Ishikawa (cell line): ENCODE data around the gene ARHGAP42.

Experiments used
- CEBPB ChIP-seq: IDR thresholded peaks from 2 replicates; pipeline ENCODE4 v1.6.1; 2012
- CREB1 ChIP-seq: IDR thresholded peaks from 2 replicates; pipeline ENCODE4 v1.6.1; 2012; ENCODE audit warnings: low read depth
- EGR1 ChIP-seq: IDR thresholded peaks from 2 replicates; pipeline ENCODE4 v1.6.1; 2012
- EP300 ChIP-seq: IDR thresholded peaks from 2 replicates; pipeline ENCODE4 v1.6.1; 2012; ENCODE audit warnings: borderline replicate concordance
- FOXM1 ChIP-seq: IDR thresholded peaks from 2 replicates; pipeline ENCODE4 v1.6.1; 2012; ENCODE audit warnings: low read depth, borderline replicate concordance
- MAX ChIP-seq: IDR thresholded peaks from 2 replicates; pipeline ENCODE4 v1.6.1; 2012
- NFIC ChIP-seq: IDR thresholded peaks from 2 replicates; pipeline ENCODE4 v1.6.1; 2012
- RAD21 ChIP-seq: IDR thresholded peaks from 2 replicates; pipeline ENCODE4 v1.6.1; 2012; ENCODE audit warnings: low read depth
- TAF1 ChIP-seq: IDR thresholded peaks from 2 replicates; pipeline ENCODE4 v1.6.1; 2012; ENCODE audit warnings: low read depth, mild to moderate bottlenecking
- TCF12 ChIP-seq: IDR thresholded peaks from 2 replicates; pipeline ENCODE4 v1.6.1; 2012; ENCODE audit warnings: low read depth
- TEAD4 ChIP-seq: IDR thresholded peaks from 2 replicates; pipeline ENCODE4 v1.6.1; 2012
- USF1 ChIP-seq: IDR thresholded peaks from 2 replicates; pipeline ENCODE4 v1.6.1; 2012
- YY1 ChIP-seq: IDR thresholded peaks from 2 replicates; pipeline ENCODE4 v1.6.1; 2012; ENCODE audit warnings: low read depth
- ZBTB7A ChIP-seq: IDR thresholded peaks from 2 replicates; pipeline ENCODE4 v1.6.1; 2012; ENCODE audit warnings: low read depth
- TF ChIP-seq, protein P1 (sequence below): IDR thresholded peaks from 2 replicates; pipeline ENCODE4 v1.6.1; 2012; ENCODE audit warnings: low read depth, mild to moderate bottlenecking

ARHGAP42 gene

DNA sequence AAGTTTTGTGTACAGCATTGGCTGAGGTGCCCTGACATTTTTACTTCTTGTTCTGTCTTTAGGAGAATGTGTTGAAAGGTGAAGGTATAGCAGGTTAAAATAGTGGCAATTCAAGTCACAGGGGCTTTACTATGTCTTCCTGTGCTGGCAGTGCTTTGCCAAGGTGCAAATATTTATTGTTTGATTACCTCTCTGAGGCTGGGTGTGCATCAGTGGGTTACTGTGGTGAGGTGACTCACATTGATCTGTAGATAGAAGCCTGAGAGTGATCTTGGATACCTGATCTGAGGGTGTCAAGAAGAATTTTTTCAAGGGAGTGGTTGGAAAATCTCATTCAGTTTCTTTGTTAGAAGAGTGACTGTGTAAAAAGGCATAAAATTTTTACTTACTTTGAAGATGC lies 90.0 kb downstream of the ARHGAP42 start:
- TF ChIP-seq EP300 = no peak
- TF ChIP-seq TCF12 = no peak
- TF ChIP-seq, protein P1, sequence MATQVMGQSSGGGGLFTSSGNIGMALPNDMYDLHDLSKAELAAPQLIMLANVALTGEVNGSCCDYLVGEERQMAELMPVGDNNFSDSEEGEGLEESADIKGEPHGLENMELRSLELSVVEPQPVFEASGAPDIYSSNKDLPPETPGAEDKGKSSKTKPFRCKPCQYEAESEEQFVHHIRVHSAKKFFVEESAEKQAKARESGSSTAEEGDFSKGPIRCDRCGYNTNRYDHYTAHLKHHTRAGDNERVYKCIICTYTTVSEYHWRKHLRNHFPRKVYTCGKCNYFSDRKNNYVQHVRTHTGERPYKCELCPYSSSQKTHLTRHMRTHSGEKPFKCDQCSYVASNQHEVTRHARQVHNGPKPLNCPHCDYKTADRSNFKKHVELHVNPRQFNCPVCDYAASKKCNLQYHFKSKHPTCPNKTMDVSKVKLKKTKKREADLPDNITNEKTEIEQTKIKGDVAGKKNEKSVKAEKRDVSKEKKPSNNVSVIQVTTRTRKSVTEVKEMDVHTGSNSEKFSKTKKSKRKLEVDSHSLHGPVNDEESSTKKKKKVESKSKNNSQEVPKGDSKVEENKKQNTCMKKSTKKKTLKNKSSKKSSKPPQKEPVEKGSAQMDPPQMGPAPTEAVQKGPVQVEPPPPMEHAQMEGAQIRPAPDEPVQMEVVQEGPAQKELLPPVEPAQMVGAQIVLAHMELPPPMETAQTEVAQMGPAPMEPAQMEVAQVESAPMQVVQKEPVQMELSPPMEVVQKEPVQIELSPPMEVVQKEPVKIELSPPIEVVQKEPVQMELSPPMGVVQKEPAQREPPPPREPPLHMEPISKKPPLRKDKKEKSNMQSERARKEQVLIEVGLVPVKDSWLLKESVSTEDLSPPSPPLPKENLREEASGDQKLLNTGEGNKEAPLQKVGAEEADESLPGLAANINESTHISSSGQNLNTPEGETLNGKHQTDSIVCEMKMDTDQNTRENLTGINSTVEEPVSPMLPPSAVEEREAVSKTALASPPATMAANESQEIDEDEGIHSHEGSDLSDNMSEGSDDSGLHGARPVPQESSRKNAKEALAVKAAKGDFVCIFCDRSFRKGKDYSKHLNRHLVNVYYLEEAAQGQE = no peak
- TF ChIP-seq CEBPB = no peak
- no peak for TF ChIP-seq USF1
- TF ChIP-seq YY1 = no peak
- no peak for TF ChIP-seq EGR1
- no peak for TF ChIP-seq TEAD4
- TF ChIP-seq RAD21 = no peak
- no peak for TF ChIP-seq ZBTB7A
- no peak for TF ChIP-seq MAX
- TF ChIP-seq NFIC = no peak
- TF ChIP-seq FOXM1 = no peak

- TF ChIP-seq ZBTB7A (no peak), RAD21 (no peak), MAX (no peak), EP300 (no peak), TEAD4 (no peak), EGR1 (no peak), USF1 (no peak), NFIC (no peak), FOXM1 (no peak), TAF1 (no peak), YY1 (no peak), TCF12 (no peak), CEBPB (no peak), CREB1 (no peak)
- TF ChIP-seq, protein P1 = no peak
Measured at GRCh38 chr11:100777736-100778135, 90.6 kb downstream of the ARHGAP42 start.

GRCh38 chr11:100778166-100778785 lies 91.2 kb downstream of the ARHGAP42 start:
- TF ChIP-seq MAX (no peak), TAF1 (no peak), YY1 (no peak), CEBPB (no peak), NFIC (no peak), CREB1 (no peak), TCF12 (no peak), ZBTB7A (no peak), RAD21 (no peak), EGR1 (no peak), USF1 (no peak), FOXM1 (no peak), EP300 (no peak)
- TF ChIP-seq, protein P1 = no peak

DNA sequence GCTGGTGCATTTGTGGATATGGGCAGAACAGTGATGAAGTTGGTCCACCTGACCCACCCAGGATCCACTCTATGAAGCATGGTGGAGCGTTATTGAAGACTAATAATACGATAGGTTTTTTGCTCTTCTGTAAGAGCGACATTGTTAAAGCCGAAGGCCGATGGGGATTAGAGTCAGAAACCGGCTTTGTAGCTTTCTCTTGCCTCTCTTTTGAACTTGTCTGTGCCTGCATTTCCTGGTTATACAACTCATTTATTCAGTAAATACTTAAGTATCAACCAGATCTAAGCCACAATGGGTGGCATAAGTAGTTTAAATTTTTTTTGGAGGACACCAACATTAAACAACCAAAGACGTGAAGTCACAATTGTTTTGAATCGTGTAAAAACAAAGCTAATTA lies 93.4 kb downstream of the ARHGAP42 start:
- TF ChIP-seq ZBTB7A = no peak
- TF ChIP-seq TAF1 = no peak
- TF ChIP-seq EP300 = no peak
- TF ChIP-seq FOXM1 = no peak
- TF ChIP-seq, protein P1 = no peak
- no peak for TF ChIP-seq EGR1
- no peak for TF ChIP-seq MAX
- no peak for TF ChIP-seq RAD21
- no peak for TF ChIP-seq NFIC
- no peak for TF ChIP-seq TEAD4
